HG02759 (cell line): ENCODE results near the gene CGREF1.
"Not testable (repeated sequence)": the region's sequence is repeated elsewhere in the genome, so short reads cannot be mapped to it uniquely, and the experiment has no call there.

ENCODE experiments used
- ATAC-seq: cut with Tn5 transposase; IDR thresholded peaks from one replicate; pipeline ENCODE4 v1.9.1; 2021; ENCODE audit warnings: mild to moderate bottlenecking, moderate library complexity; ENCODE audit not compliant: unreplicated experiment

CGREF1 gene

GRCh38 chr2:27137322-27137935 lies 18.5 kb upstream of the CGREF1 start:
- no peak for ATAC-seq

GRCh38 chr2:27136751-27137150 lies 17.8 kb upstream of the CGREF1 start:
- ATAC-seq: no peak

GRCh38 chr2:27135478-27135955 lies 16.6 kb upstream of the CGREF1 start:
- ATAC-seq: no peak

DNA sequence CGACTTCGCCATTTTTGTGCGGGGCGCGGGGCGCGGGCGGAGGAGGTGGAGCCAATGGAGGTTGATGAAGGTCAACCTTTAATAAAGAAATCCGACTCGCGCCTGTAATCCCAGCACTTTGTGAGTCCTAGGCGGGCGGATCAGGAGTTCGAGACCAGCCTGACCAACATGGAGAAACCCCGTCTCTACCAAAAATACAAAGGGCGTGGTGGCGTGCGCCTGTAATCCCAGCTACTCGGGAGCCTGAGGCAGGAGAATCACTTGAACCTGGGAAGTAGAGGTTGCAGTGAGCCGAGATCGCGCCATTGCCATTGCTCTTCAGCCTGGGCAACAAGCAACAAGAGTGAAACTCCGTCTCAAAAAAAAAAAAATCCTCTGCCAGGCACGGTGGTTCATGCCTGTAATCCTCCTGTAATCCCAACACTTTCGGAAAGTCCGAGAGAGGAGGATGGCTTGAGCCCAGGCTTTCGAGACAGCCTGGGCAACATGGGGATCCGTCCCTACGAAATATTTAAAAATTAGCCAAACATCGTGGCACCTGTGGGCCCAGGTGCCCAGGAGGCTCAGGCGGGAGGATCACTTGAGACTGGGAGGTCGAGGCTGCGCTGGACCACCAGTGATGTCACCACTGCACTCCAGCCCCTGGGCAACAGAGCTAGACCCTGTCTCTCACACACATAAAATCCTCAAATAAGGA lies 16.0 kb upstream of the CGREF1 start:
- no peak for ATAC-seq

GRCh38 chr2:27133905-27134780 lies 15.2 kb upstream of the CGREF1 start, which contains the start of gene PREB:
PREB (minus strand) TSS chr2:27134636; CDS start chr2:27134421, 215 bp downstream.
- peak; percentile 89 for ATAC-seq

GRCh38 chr2:27133195-27133875 lies 14.4 kb upstream of the CGREF1 start:
- ATAC-seq: no peak

DNA sequence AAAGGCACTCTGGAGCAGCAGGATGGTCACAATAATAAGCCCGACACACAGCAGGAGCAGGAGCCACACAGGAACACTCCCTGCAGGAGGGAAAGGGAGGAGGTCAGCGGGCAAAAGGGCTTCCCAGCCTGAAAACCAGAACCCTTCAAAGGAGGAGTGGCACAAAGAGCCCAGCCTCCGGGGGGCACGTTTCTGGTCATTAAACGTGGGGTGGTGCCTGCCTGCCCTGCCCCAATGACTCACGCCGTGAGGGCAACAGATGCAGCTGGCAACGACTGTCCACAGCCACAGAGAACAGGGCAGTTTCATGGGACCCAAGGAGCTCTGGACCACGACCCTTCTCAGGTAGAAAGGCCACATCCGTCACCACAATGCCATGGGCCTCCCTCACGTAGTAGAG lies 12.5 kb upstream of the CGREF1 start:
- ATAC-seq: no peak

GRCh38 chr2:27130396-27130795 lies 11.5 kb upstream of the CGREF1 start:
- ATAC-seq: no peak

GRCh38 chr2:27128668-27129571 lies 10.0 kb upstream of the CGREF1 start:
- no peak for ATAC-seq

DNA sequence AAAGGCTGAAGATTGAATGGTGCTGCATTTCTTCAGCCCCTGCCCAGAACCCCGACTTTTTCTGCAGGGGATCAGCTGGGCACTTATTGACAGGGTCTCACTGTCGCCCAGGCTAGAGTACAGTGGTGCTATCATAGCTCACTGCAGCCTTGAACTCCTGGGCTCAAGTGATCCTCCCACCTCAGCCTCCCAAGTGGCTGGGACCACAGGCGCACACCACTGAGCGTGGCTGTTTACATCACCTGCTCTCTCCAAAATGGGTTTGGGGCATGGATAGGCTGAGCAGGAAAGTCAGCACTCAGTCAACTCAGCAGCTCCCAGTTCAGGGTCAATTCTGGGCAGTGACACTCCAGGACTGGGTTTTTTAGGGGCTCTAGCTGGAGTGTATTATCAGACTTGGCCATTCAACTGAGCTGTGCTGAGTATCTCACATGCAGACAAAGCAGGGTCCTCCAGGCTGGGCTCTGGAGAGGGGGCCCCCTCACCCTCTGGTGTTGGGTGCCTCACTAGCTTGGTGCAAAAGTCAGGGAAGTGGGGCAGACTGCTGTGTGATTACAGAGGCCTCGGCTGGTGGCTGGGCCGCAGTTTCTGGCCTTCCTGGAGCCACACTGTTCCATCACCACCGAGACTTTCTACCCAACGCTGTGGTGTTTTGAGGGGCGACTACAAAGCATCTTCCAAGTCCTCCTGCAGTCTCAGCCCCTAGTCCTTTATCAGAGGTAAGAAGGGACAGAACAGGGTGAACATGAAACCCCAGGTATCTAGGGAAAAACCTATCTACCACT lies 9.1 kb upstream of the CGREF1 start:
- ATAC-seq: no peak

- no peak for ATAC-seq
Measured at GRCh38 chr2:27126252-27126710, 7.4 kb upstream of the CGREF1 start.

GRCh38 chr2:27125104-27125503 lies 6.2 kb upstream of the CGREF1 start:
- no peak for ATAC-seq

- ATAC-seq: no peak
Measured at GRCh38 chr2:27123302-27124150, 4.6 kb upstream of the CGREF1 start, which contains the start of gene ABHD1. ABHD1 (plus strand) TSS chr2:27123815; CDS start chr2:27123949, 134 bp downstream.

DNA sequence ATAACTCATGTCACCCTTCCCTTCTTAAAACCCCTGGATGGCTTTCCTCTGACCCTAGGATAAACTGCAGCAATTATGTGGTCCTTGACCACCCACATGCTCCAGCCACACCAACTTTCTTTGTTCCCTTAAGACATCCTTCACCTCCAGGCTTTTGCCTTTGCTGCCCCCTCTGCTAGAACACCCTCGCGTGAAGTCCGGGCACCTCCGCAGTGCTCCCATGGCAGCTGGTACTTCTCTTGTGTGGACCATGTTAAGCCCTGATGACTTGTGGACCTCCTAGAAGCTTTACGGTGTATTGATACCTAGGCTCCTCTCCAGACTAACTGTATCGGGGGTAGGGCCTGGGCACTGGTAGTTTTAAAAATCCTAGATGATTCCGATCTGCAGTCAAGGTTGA lies 3.9 kb upstream of the CGREF1 start:
- no peak for ATAC-seq

GRCh38 chr2:27121906-27122305 lies 3.0 kb upstream of the CGREF1 start:
- ATAC-seq: no peak

DNA sequence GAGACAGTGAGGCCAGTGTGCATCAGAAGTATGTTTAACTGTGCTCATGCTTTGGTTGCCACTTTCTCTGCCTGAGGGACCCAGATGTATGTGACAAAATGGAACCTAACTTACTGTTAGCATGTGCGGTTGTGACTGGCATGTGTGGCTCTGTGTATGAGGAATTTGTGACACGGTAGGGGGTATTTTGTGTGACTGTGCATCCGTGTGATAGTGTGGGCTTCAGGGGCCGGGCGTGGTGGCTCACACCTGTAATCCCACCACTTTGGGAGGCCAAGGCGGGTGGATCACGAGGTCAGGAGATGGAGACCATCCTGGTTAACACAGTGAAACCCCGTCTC lies 372 bp upstream of the CGREF1 start:
- not testable (repeated sequence) for ATAC-seq

DNA sequence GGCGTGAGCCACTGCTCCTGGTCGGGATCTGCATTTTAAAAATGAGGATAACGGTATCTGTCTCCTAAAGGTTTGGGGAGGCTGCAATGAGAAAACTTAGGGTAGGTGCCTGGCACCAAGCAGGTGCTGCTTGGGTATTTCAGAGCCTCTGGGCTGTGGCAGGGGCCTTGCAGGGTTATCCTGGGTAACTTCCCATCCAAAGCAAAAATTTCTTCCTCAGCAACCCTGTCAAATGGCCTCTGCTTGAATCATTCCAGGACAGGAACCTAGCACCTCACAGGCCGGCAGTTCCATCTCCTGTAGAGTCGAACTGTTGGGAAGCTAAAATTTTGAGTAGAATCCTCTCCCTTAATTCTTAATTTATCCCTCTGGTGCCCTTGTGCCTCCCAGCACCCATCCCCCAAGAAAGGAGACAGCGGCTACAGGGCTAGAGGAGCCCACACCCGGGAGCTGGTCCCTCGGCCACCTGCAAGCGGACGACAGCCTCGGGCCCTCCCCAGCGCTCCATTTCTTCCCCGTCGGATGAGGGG lies 868 bp downstream of the CGREF1 start:
- no peak for ATAC-seq

DNA sequence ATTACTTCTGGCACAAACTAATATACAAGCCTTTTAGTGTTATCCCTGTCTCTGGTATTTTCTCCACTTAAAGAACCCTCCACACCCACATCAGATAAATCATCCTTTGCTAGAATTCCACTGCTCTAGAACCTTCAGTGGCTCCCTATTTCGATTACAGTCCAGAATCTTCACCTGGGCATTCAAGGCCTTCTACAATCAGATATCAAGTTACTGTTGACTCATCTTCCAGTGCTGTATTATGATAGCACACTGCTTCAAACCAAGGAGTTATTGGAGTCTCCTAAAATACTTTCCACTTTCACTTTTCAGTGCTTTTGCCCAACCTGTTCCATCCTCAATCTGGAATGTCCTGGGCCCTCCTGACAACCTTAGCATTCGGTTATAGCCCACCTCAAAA lies 3.4 kb downstream of the CGREF1 start:
- ATAC-seq: no peak
